Esophagus muscularis mucosa (tissue), 4 donors: ENCODE data around the gene PASK. TPM values are rescaled to one million over a fixed set of nuclear protein-coding genes. Genes with fewer than 3 reads are reported as not detected.

Experiments
- DNase-seq: peaks from one replicate; pipeline ENCODE4 v3.0.0-alpha.2; 2017; ENCODE audit errors: extremely low spot score
- H3K27ac ChIP-seq, 4 donors: fragments of 200-600 bp; sonication (generic); replicated peaks in 1 of 4; 1 replicate in 3 of 4; 2 replicates in 1 of 4; pipeline ENCODE4 v1.5.1; 2016 to 2019; ENCODE audit warnings: mild to moderate bottlenecking in 1 of 4
- H3K27me3 ChIP-seq, 4 donors: fragments of 200-600 bp; sonication (generic); one replicate each; pipeline versions ENCODE4 v1.5.1 to v1.6.0; 2016 to 2019
- H3K36me3 ChIP-seq, 4 donors: fragments of 200-600 bp; sonication (generic); one replicate each; pipeline ENCODE4 v1.5.1; 2016 to 2019
- H3K4me1 ChIP-seq, 4 donors: fragments of 200-600 bp; sonication (generic); one replicate each; pipeline ENCODE4 v1.5.1; 2016 to 2019
- H3K4me3 ChIP-seq, 4 donors: fragments of 200-600 bp; sonication (generic); 1 replicate in 2 of 4; 2 replicates in 2 of 4; pipeline ENCODE4 v1.5.1; 2016 to 2019; ENCODE audit warnings: mild to moderate bottlenecking in 4 of 4, moderate library complexity in 1 of 4
- H3K9me3 ChIP-seq, 4 donors: fragments of 200-600 bp; sonication (generic); 1 replicate in 3 of 4; 2 replicates in 1 of 4; pipeline ENCODE4 v1.5.1; 2016 to 2019
- EP300 ChIP-seq: sonication (generic); formaldehyde crosslinking; IDR thresholded peaks from one replicate; pipeline ENCODE4 v1.6.1; 2017; ENCODE audit warnings: antibody characterized with exemption
- POLR2A ChIP-seq: fragments of 450-650 bp; IDR thresholded peaks from one replicate; pipeline ENCODE4 v1.6.1; 2017; ENCODE audit warnings: antibody characterized with exemption, moderate library complexity, mild to moderate bottlenecking, low read depth
- POLR2AphosphoS5 ChIP-seq, 2 donors: sonication (generic); formaldehyde crosslinking; IDR thresholded peaks; one replicate each; pipeline ENCODE4 v1.6.1; 2017; ENCODE audit warnings: antibody characterized with exemption in 2 of 2
- WGBS: methylation state at CpG from one replicate; pipeline ENCODE4 v1.1.5; 2018; 5-methylcytosine and 5-hydroxymethylcytosine counted together
- intact Hi-C: fragments of 100-400 bp; cut with DNase I; formaldehyde crosslinking; loops from one replicate; pipeline ENCODE4 v1.15.1; 2023
- small RNA-seq, 3 donors: library from RNA; depleted of rRNA; stranded (forward); fragments of <200 nt; gene quantifications; one replicate each; pipeline ENCODE3, GENCODE V24; 2016
- total RNA-seq, 4 donors: library from RNA; depleted of rRNA; stranded (reverse); fragments of >200 nt; gene quantifications; one replicate each; pipeline versions ENCODE4 v1.1.0 to v1.2.1, GENCODE V29; 2016
- TF ChIP-seq, protein P1 (sequence below), 3 experiments: fragments of 200-600 bp in 2 of 3; fragments of 450-650 bp in 1 of 3; sonication (generic) in 2 of 3; IDR thresholded peaks; one replicate each; pipeline ENCODE4 v1.5.1; 2017 to 2019; ENCODE audit warnings: antibody characterized with exemption in 3 of 3, mild to moderate bottlenecking in 2 of 3, moderate library complexity in 1 of 3

The PASK gene
- total RNA-seq, 4 donors from 2014 or later = 1.5 to 3.3 (median 2.2) TPM

DNA sequence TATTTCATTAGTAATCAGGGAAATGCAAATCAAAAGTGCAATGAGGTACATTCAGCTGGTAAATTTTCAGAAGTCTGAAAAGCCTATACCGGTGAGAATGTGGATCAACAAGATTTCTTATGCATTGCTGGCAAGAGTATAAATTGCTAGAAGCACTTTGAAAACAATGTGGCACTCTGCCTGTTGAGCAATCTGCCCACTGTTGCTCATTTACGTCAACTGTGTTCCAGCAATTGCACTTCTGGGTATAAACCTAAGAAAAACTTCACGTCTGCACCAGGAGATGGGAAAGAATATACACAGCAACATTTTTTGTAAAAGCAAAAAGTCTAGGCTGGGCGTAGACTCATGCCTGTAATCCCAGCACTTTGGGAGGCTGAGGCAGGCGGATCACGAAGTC lies 88.0 kb downstream of the PASK start:
- WGBS = 74% methylated on average over 6 of the region's 6 CpGs
- intact Hi-C loops = no loop called here

More for the DNA sequence above, 88.0 kb downstream of the PASK start:
- Histone ChIP-seq H3K27ac (no peak overlapping the region), H3K4me3 (no peak overlapping the region), H3K36me3 (peaks cover 0 to 4% (median 1%) of the 10 kb centered on the region in 4 donors), H3K27me3 (peaks cover 0 to 28% (median 0%) of the 10 kb centered on the region in 4 donors), H3K9me3 (no peaks in the 10 kb centered on the region), H3K4me1 (peaks cover 0 to 12% (median 10%) of the 10 kb centered on the region in 4 donors)
- no peak for TF ChIP-seq POLR2AphosphoS5 (IDR thresholded peaks at IDR 0.05)
- TF ChIP-seq EP300 = no peak
- TF ChIP-seq, protein P1, sequence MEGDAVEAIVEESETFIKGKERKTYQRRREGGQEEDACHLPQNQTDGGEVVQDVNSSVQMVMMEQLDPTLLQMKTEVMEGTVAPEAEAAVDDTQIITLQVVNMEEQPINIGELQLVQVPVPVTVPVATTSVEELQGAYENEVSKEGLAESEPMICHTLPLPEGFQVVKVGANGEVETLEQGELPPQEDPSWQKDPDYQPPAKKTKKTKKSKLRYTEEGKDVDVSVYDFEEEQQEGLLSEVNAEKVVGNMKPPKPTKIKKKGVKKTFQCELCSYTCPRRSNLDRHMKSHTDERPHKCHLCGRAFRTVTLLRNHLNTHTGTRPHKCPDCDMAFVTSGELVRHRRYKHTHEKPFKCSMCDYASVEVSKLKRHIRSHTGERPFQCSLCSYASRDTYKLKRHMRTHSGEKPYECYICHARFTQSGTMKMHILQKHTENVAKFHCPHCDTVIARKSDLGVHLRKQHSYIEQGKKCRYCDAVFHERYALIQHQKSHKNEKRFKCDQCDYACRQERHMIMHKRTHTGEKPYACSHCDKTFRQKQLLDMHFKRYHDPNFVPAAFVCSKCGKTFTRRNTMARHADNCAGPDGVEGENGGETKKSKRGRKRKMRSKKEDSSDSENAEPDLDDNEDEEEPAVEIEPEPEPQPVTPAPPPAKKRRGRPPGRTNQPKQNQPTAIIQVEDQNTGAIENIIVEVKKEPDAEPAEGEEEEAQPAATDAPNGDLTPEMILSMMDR (IDR thresholded peaks at IDR 0.05) = no peak
- no peak for TF ChIP-seq POLR2A
- no peak for DNase-seq

Small RNAs within 50 kb of the gene (small RNA-seq; reads per million reads assigned to genes)
- gene AC005237.2 = 0 reads per million in 3 donors

Other genes with a start within 250 kb of the PASK start
- not detected for gene CROCC2, start 243.1 kb downstream of the PASK start, total RNA-seq
- gene SNED1, start 150.9 kb downstream of the PASK start, total RNA-seq = 10 to 100 TPM in 2 of 4 donors, 1 to 10 TPM in 2; 7.3 to 14.1 (median 11.6) TPM
- 10 to 100 TPM; 19.5 to 26.6 (median 24.5) TPM for gene MTERF4, start 47.2 kb downstream of the PASK start, total RNA-seq
- gene PPP1R7, start 995 bp upstream of the PASK start, total RNA-seq = 10 to 100 TPM; 69.1 to 87.2 (median 73.7) TPM
- gene ANO7, start 39.2 kb upstream of the PASK start, total RNA-seq = 1 to 10 TPM in 1 of 4 donors, under 1 TPM in 2, not detected in 1; 0.32 to 1.3 (median 0.42) TPM
- gene HDLBP, start 166.2 kb upstream of the PASK start, total RNA-seq = 100 to 1,000 TPM; 263 to 479 (median 304) TPM
- 100 to 1,000 TPM; 272 to 335 (median 284) TPM for gene SEPTIN2, start 166.5 kb upstream of the PASK start, total RNA-seq
- gene FARP2, start 206.8 kb upstream of the PASK start, total RNA-seq = 10 to 100 TPM; 26.8 to 37.9 (median 30.2) TPM